Myocyte (in vitro differentiated cells): ENCODE measurements around the gene LRP8. TPM values are rescaled to one million over a fixed set of nuclear protein-coding genes. Genes with fewer than 3 reads are reported as not detected.
A peak's percentile ranks its signal among the peaks of the same experiment; 100 is the strongest.

Experiments
- DNase-seq: peaks from one replicate; pipeline ENCODE4 v3.0.0-alpha.2; 2012; ENCODE audit warnings: low read depth
- total RNA-seq: library from RNA; depleted of rRNA; stranded (reverse); fragments of >200 nt; gene quantifications from 2 replicates; pipeline ENCODE4 v1.2.3, GENCODE V29; 2014

Gene LRP8
- total RNA-seq, 1 donor from 2014 or later = 38.0 TPM

GRCh38 chr1:53359934-53360276 is 32.0 kb upstream of the LRP8 start:
- no peak for DNase-seq

- no peak for DNase-seq
Measured at GRCh38 chr1:53359225-53359933, 31.5 kb upstream of the LRP8 start.

GRCh38 chr1:53356637-53357036 is 28.8 kb upstream of the LRP8 start:
- DNase-seq = no peak

- DNase-seq = no peak
Measured at GRCh38 chr1:53354119-53354518, 26.2 kb upstream of the LRP8 start.

- no peak for DNase-seq
Measured at GRCh38 chr1:53352561-53352960, 24.7 kb upstream of the LRP8 start.

GRCh38 chr1:53350853-53351767 is 23.2 kb upstream of the LRP8 start:
- DNase-seq = peak; percentile 34

- no peak for DNase-seq
Measured at GRCh38 chr1:53349968-53350852, 22.3 kb upstream of the LRP8 start.

GRCh38 chr1:53349369-53349835 is 21.5 kb upstream of the LRP8 start:
- no peak for DNase-seq

- no peak for DNase-seq
Measured at GRCh38 chr1:53348486-53349368, 20.9 kb upstream of the LRP8 start.

- DNase-seq = no peak
Measured at GRCh38 chr1:53346814-53347176, 18.9 kb upstream of the LRP8 start.

- peak; percentile 95 for DNase-seq
Measured at GRCh38 chr1:53345996-53346813, 18.3 kb upstream of the LRP8 start.

- DNase-seq = no peak
Measured at GRCh38 chr1:53344921-53345838, 17.3 kb upstream of the LRP8 start.

- DNase-seq = no peak
Measured at GRCh38 chr1:53343831-53344668, 16.2 kb upstream of the LRP8 start.

- DNase-seq = no peak
Measured at GRCh38 chr1:53342735-53343470, 15.0 kb upstream of the LRP8 start.

- DNase-seq = no peak
Measured at GRCh38 chr1:53341961-53342707, 14.3 kb upstream of the LRP8 start.

- no peak for DNase-seq
Measured at GRCh38 chr1:53341521-53341895, 13.6 kb upstream of the LRP8 start.
